ENCODE measurements around the gene CKMT1B.
"Not testable (repeated sequence)": the region's sequence is repeated elsewhere in the genome, so short reads cannot be mapped to it uniquely, and the experiment has no call there.

CKMT1B gene

GRCh38 chr15:43593328-43594190 is at the start of gene CKMT1B:
TSS of gene CKMT1B (plus strand) at chr15:43594027. CDS start at chr15:43594219, 192 bp downstream.
- not testable (repeated sequence) for DNase-seq (ENCODE audit: low read depth)

GRCh38 chr15:43544266-43544665 is 49.6 kb upstream of the CKMT1B start:
- no peak for DNase-seq (ENCODE audit: low read depth)

GRCh38 chr15:43545426-43545825 is 48.4 kb upstream of the CKMT1B start:
- DNase-seq (ENCODE audit: low read depth) = no peak

GRCh38 chr15:43547539-43547938 is 46.3 kb upstream of the CKMT1B start:
- no peak for DNase-seq (ENCODE audit: low read depth)

GRCh38 chr15:43550527-43551363 is 43.1 kb upstream of the CKMT1B start:
- DNase-seq (ENCODE audit: low read depth) = no peak

GRCh38 chr15:43552256-43552655 is 41.6 kb upstream of the CKMT1B start:
- no peak for DNase-seq (ENCODE audit: low read depth)

- no peak for DNase-seq (ENCODE audit: low read depth)
Observed at GRCh38 chr15:43552986-43553385, 40.8 kb upstream of the CKMT1B start.

GRCh38 chr15:43562753-43563152 is 31.1 kb upstream of the CKMT1B start:
- not testable (repeated sequence) for DNase-seq (ENCODE audit: low read depth)

- DNase-seq (ENCODE audit: low read depth) = not testable (repeated sequence)
Observed at GRCh38 chr15:43563793-43564192, 30.0 kb upstream of the CKMT1B start.

GRCh38 chr15:43566615-43567014 is 27.2 kb upstream of the CKMT1B start:
- DNase-seq (ENCODE audit: low read depth) = not testable (repeated sequence)

- DNase-seq (ENCODE audit: low read depth) = not testable (repeated sequence)
Observed at GRCh38 chr15:43574607-43575006, 19.2 kb upstream of the CKMT1B start.

- not testable (repeated sequence) for DNase-seq (ENCODE audit: low read depth)
Observed at GRCh38 chr15:43589778-43590466, 3.9 kb upstream of the CKMT1B start, which contains the start of gene PPIP5K1. TSS of gene PPIP5K1 (minus strand) at chr15:43590208. CDS start at chr15:43584504, 5,704 bp downstream.

- DNase-seq (ENCODE audit: low read depth) = not testable (repeated sequence)
Observed at GRCh38 chr15:43592841-43593240, 986 bp upstream of the CKMT1B start.

- not testable (repeated sequence) for DNase-seq (ENCODE audit: low read depth)
Observed at GRCh38 chr15:43599131-43599530, 5.3 kb downstream of the CKMT1B start.

- not testable (repeated sequence) for DNase-seq (ENCODE audit: low read depth)
Observed at GRCh38 chr15:43600200-43600599, 6.4 kb downstream of the CKMT1B start.

GRCh38 chr15:43602233-43602632 is 8.4 kb downstream of the CKMT1B start:
- DNase-seq (ENCODE audit: low read depth) = not testable (repeated sequence)

GRCh38 chr15:43617750-43618149 is 23.9 kb downstream of the CKMT1B start:
- not testable (repeated sequence) for DNase-seq (ENCODE audit: low read depth)

GRCh38 chr15:43618700-43619099 is 24.9 kb downstream of the CKMT1B start, which contains the start of gene STRC:
TSS of gene STRC (minus strand) at chr15:43618800. CDS start at chr15:43618722, 78 bp downstream.
- not testable (repeated sequence) for DNase-seq (ENCODE audit: low read depth)

GRCh38 chr15:43622068-43622799 is 28.4 kb downstream of the CKMT1B start:
- DNase-seq (ENCODE audit: low read depth) = not testable (repeated sequence)

- DNase-seq (ENCODE audit: low read depth) = no peak
Observed at GRCh38 chr15:43625106-43625505, 31.3 kb downstream of the CKMT1B start.

- not testable (repeated sequence) for DNase-seq (ENCODE audit: low read depth)
Observed at GRCh38 chr15:43626937-43627336, 33.1 kb downstream of the CKMT1B start.
